T47D (cell line): Measurements from ENCODE around the gene DSCAML1.

Experiments used
- DNase-seq, 2 experiments: peaks; one replicate each; pipeline versions ENCODE4 v3.0.0 to v3.0.0-alpha.2; 2011 to 2012; ENCODE audit warnings: low read depth in 1 of 2, low spot score in 1 of 2
- JUND ChIP-seq: IDR thresholded peaks from 2 replicates; pipeline ENCODE4 v1.6.1; 2012; ENCODE audit warnings: low read depth
- in situ Hi-C: cut with HindIII; loops from 2 replicates; pipeline ENCODE4 v1.10.0; 2016; ENCODE audit warnings: low sequenced_read_pairs, low pct_unique_long_range_greater_than_20kb

DSCAML1 gene

GRCh38 chr11:117748771-117749540, 48.1 kb downstream of the DSCAML1 start:
- no peak for TF ChIP-seq JUND
- DNase-seq = no peak
- in situ Hi-C loops = no loop called here

- in situ Hi-C loops = no loop called here
- DNase-seq = no peak
- no peak for TF ChIP-seq JUND
These were observed 49.1 kb downstream of the DSCAML1 start for GRCh38 chr11:117747892-117748291.

GRCh38 chr11:117745346-117745745, 51.7 kb downstream of the DSCAML1 start:
- TF ChIP-seq JUND = no peak
- in situ Hi-C loops = no loop called here
- no peak for DNase-seq

GRCh38 chr11:117744471-117745150, 52.4 kb downstream of the DSCAML1 start:
- no peak for DNase-seq
- in situ Hi-C loops = no loop called here
- no peak for TF ChIP-seq JUND

GRCh38 chr11:117743121-117743815, 53.7 kb downstream of the DSCAML1 start:
- in situ Hi-C loops = no loop called here
- peak; percentile 26 to 37 for DNase-seq
- TF ChIP-seq JUND = no peak

- in situ Hi-C loops = no loop called here
- no peak for DNase-seq
These were observed 58.6 kb downstream of the DSCAML1 start for GRCh38 chr11:117738246-117738957.

GRCh38 chr11:117735350-117735977, 61.6 kb downstream of the DSCAML1 start:
- no peak for DNase-seq
- in situ Hi-C loops = no loop called here
- TF ChIP-seq JUND = no peak

More at GRCh38 chr11:117738246-117738957, 58.6 kb downstream of the DSCAML1 start:
- no peak for TF ChIP-seq JUND

- no peak for TF ChIP-seq JUND
- in situ Hi-C loops = no loop called here
- DNase-seq = no peak
These were observed 62.4 kb downstream of the DSCAML1 start for GRCh38 chr11:117734601-117735024.

GRCh38 chr11:117733316-117733715, 63.7 kb downstream of the DSCAML1 start:
- in situ Hi-C loops = no loop called here
- DNase-seq = no peak
- TF ChIP-seq JUND = no peak

- no peak for DNase-seq
- no peak for TF ChIP-seq JUND
- in situ Hi-C loops = no loop called here
These were observed 65.2 kb downstream of the DSCAML1 start for GRCh38 chr11:117731722-117732290.

- in situ Hi-C loops = no loop called here
- no peak for TF ChIP-seq JUND
- no peak for DNase-seq
These were observed 66.7 kb downstream of the DSCAML1 start for GRCh38 chr11:117730208-117730800.
